ENCODE measurements around the gene DELE1.

The DELE1 gene

DNA sequence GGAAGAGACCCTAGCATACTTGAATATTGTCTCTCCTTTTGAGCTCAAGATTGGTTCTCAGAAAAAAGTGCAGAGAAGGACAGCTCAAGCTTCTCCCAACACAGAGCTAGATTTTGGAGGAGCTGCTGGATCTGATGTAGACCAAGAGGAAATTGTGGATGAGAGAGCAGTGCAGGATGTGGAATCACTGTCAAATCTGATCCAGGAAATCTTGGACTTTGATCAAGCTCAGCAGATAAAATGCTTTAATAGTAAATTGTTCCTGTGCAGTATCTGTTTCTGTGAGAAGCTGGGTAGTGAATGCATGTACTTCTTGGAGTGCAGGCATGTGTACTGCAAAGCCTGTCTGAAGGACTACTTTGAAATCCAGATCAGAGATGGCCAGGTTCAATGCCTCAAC lies 54.7 kb downstream of the DELE1 start:
- no peaks in the 10 kb centered on the region for H3K4me1 ChIP-seq
- H3K4me2 ChIP-seq: no peak overlapping the region
- H3K4me3 ChIP-seq: no peak overlapping the region
- no peaks in the 10 kb centered on the region for H3K9me3 ChIP-seq
- peaks cover 32% of the 10 kb centered on the region; the same call in 1 of the 2 replicates for H4K20me1 ChIP-seq
- peaks cover 89% of the 10 kb centered on the region for H3K36me3 ChIP-seq
- H3K27ac ChIP-seq: no peak overlapping the region
- TF ChIP-seq Cebpa-rat (IDR thresholded peaks at IDR 0.05): no peak
- no peak overlapping the region for H3K9ac ChIP-seq
- no peaks in the 10 kb centered on the region for H3K27me3 ChIP-seq

DNA sequence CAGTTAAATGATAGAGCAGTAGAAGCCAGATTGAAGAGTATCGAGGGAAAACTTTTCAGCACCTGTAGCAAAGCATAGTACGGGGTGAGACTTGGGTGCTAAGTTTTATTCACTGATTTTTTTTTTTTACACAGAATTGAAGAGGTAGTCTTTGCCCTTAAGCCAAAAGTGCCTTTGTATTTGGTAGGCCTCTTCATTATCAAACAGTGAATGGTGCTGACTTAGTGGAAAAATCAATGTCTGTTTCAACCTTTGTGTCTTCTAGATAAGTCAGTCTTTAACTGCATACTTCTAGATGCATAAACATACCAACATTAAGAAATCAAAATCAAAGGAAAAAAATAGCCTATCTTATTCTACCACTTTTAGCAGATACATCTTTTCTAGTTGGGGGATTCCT lies 59.0 kb downstream of the DELE1 start:
- TF ChIP-seq Cebpa-rat (IDR thresholded peaks at IDR 0.05): no peak
- no peak overlapping the region for H3K4me3 ChIP-seq
- no peak overlapping the region for H3K27ac ChIP-seq
- H4K20me1 ChIP-seq: 0 out of 2 replicates have a peak, but pooled peaks cover 12% of the 10 kb centered on the region
- no peaks in the 10 kb centered on the region for H3K27me3 ChIP-seq
- no peaks in the 10 kb centered on the region for H3K4me1 ChIP-seq
- no peak overlapping the region for H3K9ac ChIP-seq
- peaks cover 95% of the 10 kb centered on the region for H3K36me3 ChIP-seq
- H3K9me3 ChIP-seq: no peaks in the 10 kb centered on the region
- H3K4me2 ChIP-seq: no peak overlapping the region

DNA sequence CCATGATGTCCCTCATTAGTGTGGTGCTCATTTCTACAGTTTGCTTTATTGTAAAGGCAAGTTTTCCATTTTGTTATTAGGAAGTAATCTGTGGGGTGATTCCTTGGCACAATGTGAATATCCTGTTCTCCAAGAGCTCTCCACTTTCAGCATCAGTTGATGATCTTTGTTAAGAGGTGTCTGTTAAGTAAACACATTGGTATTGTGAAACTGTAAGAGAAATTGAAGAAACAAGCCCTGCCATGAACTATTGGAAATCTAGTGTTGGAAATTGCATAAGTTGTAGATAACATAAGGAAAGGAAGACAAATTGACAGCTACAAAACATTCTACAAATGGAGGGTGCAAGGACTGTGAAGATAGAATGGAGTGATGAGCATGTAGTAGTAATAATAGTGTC lies 62.4 kb downstream of the DELE1 start:
- Histone ChIP-seq H3K9ac (no peak overlapping the region), H3K4me1 (no peaks in the 10 kb centered on the region), H3K4me2 (no peak overlapping the region), H3K9me3 (no peaks in the 10 kb centered on the region), H3K36me3 (peaks cover 87% of the 10 kb centered on the region), H3K27ac (no peak overlapping the region), H3K4me3 (no peak overlapping the region), H3K27me3 (no peaks in the 10 kb centered on the region), H4K20me1 (peaks cover 9% of the 10 kb centered on the region; the same call in 1 of the 2 replicates)
- no peak for TF ChIP-seq Cebpa-rat (IDR thresholded peaks at IDR 0.05)

DNA sequence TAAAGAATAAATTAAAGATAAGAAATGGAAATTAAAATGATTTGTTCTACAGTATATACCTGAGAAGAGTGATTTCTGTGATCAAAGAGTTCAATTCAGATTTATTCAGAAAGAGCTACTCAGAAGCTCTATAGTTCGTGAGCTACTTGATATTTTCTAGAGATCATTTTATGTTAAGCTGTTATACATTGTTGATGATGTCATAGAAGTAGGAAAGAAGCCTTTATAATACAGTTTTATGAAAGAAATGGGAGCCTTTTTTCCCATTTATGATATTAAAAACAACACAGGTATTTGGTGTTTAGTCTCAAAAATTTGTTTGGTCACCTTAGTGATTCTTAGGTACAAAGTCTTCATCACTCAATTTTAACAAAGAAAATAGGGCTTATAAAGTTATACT lies 66.0 kb downstream of the DELE1 start:
- Histone ChIP-seq H3K27me3 (no peaks in the 10 kb centered on the region), H3K4me2 (no peak overlapping the region), H3K27ac (no peak overlapping the region), H3K9ac (no peak overlapping the region), H4K20me1 (peaks cover 15% of the 10 kb centered on the region; the same call in 1 of the 2 replicates), H3K4me1 (peaks cover 10% of the 10 kb centered on the region), H3K4me3 (no peak overlapping the region), H3K9me3 (no peaks in the 10 kb centered on the region), H3K36me3 (peaks cover 82% of the 10 kb centered on the region)
- no peak for TF ChIP-seq Cebpa-rat (IDR thresholded peaks at IDR 0.05)

All from BLaER1 (cell line).